ENCODE measurements around the gene TRIM16.
A peak's percentile ranks its signal among the peaks of the same experiment; 100 is the strongest.
"Not testable (repeated sequence)": the region's sequence is repeated elsewhere in the genome, so short reads cannot be mapped to it uniquely, and the experiment has no call there.

The TRIM16 gene

GRCh38 chr17:15683824-15684478 is at the start of gene TRIM16:
TSS of gene TRIM16 (minus strand) at chr17:15684311. CDS start at chr17:15651609, 32,702 bp downstream.
- peak; percentile 57 to 60 for DNase-seq (ENCODE audit: low read depth in 2 of 2)

DNA sequence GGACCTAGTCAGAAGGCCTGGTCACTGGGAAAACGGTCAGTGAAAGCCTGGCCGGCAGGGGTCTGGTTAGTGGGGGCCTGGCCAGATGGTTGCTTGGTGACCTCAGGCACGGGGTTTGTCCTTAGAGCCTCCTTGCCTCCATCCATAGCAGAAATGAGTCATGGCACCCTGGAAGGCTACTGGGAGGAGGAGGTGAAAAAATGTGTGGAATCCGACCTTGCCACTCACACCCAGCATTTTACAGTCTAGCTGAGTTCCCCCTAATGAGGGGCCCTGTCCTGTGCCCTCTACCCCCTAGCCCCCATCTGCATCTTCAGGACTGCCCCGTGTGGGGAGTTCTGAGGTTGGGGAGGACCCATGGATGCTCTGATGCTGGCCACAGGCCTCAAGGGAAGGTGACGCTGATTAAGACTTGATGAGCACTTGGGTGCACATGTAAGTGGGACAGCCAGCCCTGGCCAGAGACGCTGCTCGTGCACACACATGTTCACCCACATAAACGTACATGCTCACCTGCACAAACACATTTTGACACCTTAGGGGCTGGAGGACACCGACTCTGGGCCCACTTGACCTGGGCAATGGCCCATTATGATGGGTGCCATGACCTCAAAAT is 49.2 kb upstream of the TRIM16 start:
- not testable (repeated sequence) for DNase-seq (ENCODE audit: low read depth in 2 of 2)

- not testable (repeated sequence) for DNase-seq (ENCODE audit: low read depth in 2 of 2)
Observed at GRCh38 chr17:15731900-15732299, 47.8 kb upstream of the TRIM16 start, which contains the start of gene TBC1D26. TSS of gene TBC1D26 (plus strand) at chr17:15732283. CDS start at chr17:15735349, 3,066 bp downstream.

- not testable (repeated sequence) for DNase-seq (ENCODE audit: low read depth in 2 of 2)
Observed at GRCh38 chr17:15730535-15730934, 46.4 kb upstream of the TRIM16 start.

- not testable (repeated sequence) for DNase-seq (ENCODE audit: low read depth in 2 of 2)
Observed at GRCh38 chr17:15716601-15717563, 32.8 kb upstream of the TRIM16 start.

DNA sequence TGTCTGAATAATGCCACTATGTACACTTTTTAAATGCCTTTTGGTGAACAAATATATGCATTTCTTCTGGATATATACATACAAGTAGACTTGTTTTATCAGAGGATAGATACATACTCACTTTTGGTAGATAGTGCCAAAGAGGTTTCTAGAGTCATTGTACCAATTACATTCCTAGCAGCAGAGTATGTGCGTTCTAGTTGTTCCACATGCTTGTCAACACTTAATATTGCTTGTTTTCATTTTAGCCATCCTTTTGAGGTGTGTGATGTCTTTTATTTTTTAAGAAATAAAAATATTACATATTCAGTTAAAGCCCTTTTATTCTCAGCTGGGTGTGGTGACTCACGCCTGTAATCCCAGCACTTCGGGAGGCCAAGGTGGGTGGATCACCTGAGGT is 24.8 kb upstream of the TRIM16 start:
- not testable (repeated sequence) for DNase-seq (ENCODE audit: low read depth in 2 of 2)

DNA sequence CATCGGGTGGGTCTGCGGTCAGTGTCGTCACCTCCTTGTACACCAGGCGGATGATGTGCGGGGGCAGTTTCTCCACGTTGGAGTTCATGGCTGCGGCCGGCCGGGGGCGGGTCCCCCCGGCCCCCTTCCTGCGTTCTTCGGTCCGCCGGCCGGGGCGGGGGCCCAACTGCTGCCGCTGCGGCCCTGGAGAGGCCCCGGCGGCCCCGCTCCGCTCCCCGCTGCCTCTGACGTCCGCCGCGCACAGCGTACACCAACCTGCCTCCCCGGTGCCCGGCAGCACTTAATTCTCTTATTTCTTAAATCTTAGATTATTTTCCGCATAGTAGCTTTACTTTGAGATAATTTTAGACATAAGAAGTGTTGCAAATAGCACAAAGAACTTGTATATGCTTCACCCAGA is 20.7 kb upstream of the TRIM16 start:
- not testable (repeated sequence) for DNase-seq (ENCODE audit: low read depth in 2 of 2)

DNA sequence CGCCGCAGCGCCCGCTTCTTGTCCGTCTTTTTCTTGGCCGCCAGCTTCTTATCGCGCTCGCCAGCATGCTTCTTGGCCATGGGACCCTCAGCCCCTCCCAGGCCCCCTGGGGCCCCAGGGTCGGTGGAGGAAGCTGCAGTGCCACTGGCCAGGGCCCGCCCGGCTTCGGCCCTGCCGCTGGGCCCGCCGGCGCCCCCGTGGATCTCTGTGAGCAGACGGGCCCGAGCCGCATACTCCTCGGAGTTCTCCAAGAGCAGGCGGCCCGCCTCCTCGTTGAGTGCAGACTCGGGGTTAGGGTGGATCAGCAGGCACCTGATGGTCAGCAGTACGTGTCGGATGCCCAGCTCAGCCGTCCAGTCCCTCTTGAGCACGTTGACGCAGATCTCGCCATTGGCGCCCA is 20.1 kb upstream of the TRIM16 start:
- DNase-seq (ENCODE audit: low read depth in 2 of 2), result not testable (repeated sequence)

GRCh38 chr17:15699937-15700336 is 15.8 kb upstream of the TRIM16 start:
- DNase-seq (ENCODE audit: low read depth in 2 of 2), result not testable (repeated sequence)

DNA sequence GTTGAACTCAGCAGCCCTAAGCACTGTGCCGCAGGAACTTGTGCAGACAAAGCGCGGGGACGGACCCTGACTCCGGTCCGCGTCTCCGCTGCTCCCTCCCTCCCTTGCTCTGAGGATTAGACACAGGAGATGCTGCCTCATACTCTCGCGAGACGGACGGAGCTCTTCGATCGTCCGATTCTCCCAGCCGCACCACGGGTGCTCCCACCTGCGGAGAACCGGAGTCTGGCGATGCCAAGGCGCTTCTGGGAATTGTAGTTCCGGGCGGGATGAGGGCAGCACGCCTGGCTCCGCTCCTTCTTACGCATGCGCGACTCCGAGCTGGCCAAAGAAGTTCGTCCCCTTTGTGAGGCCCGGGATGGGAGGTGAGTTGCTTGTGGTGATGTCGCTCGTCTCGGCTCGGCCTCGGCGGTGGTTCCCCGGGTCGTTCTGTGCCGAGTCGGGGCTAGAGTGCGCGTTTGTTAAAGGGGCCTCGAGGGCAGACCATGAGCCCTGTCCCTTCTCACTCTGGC is 15.4 kb upstream of the TRIM16 start, which contains the start of gene ZNF286A:
Gene ZNF286A (plus strand): TSS at position 340 of the 512 bp plus-strand sequence. CDS start 578 bp downstream, outside the sequence.
- peak; percentile 73 to 87 for DNase-seq (ENCODE audit: low read depth in 2 of 2)

- DNase-seq (ENCODE audit: low read depth in 2 of 2), result not testable (repeated sequence)
Observed at GRCh38 chr17:15698967-15699366, 14.9 kb upstream of the TRIM16 start.

GRCh38 chr17:15687494-15687893 is 3.4 kb upstream of the TRIM16 start:
- not testable (repeated sequence) for DNase-seq (ENCODE audit: low read depth in 2 of 2)

- not testable (repeated sequence) for DNase-seq (ENCODE audit: low read depth in 2 of 2)
Observed at GRCh38 chr17:15683135-15683534, 976 bp downstream of the TRIM16 start.

GRCh38 chr17:15675991-15676390 is 8.1 kb downstream of the TRIM16 start:
- not testable (repeated sequence) for DNase-seq (ENCODE audit: low read depth in 2 of 2)

- not testable (repeated sequence) for DNase-seq (ENCODE audit: low read depth in 2 of 2)
Observed at GRCh38 chr17:15674640-15675039, 9.5 kb downstream of the TRIM16 start.

DNA sequence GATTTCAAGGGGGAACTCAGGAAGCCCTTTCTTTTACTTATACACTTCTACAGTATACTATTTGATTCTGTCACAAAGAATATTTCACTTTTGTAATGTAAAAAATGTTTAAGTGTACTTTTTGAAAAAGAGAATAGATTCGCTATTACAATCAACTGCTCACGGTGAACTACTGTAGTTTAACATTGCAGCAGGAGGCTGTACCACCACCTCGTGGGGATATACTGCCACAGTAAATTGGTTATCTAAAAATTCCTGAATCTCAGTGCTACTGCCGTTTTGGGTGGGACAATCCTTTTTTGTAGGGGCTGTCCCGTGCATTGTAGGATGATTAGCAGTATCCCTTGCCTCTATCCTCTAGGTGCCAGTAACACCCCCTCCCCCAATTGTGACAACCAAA is 14.6 kb downstream of the TRIM16 start:
- not testable (repeated sequence) for DNase-seq (ENCODE audit: low read depth in 2 of 2)

DNA sequence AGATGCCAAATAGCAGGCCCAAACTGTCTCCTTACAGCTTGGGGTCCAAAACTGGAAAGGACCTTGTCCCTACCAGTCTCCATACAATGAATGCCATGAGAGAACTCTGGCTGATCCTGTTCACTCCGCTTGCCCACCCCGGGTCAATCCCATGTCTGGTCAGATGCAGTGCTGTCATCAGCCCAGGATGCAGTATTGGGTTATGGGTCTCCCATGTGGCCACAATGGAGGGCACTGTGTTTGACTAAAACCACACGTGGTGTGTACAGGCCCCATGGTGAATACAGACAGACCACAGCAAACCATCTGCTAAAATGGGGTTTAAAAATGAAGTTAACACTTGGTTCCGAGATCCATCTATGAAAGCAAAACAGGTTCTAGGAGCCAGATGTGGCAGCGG is 20.4 kb downstream of the TRIM16 start:
- DNase-seq (ENCODE audit: low read depth in 2 of 2), result no peak

GRCh38 chr17:15663176-15663575 is 20.9 kb downstream of the TRIM16 start:
- no peak for DNase-seq (ENCODE audit: low read depth in 2 of 2)

DNA sequence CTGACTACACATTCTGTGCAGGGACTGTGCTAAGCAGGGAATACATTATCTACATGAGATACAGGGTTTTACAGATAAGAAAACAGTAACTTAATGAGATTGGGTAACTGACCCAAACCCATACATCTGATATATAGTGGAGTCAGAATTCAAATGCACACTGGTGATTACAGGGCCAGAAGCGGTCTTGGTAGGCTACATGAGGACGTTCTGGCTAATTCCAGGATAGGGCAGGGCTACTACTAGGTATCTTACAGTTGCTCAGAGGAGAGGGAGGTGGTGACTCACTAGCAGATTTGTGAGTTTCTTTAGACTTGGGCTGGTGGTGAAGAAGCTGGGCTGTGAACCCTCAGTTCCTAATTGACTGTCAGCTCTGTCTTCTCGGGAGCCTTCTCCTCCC is 21.4 kb downstream of the TRIM16 start:
- DNase-seq (ENCODE audit: low read depth in 2 of 2), result no peak

- no peak for DNase-seq (ENCODE audit: low read depth in 2 of 2)
Observed at GRCh38 chr17:15660077-15660476, 24.0 kb downstream of the TRIM16 start.

- DNase-seq (ENCODE audit: low read depth in 2 of 2), result no peak
Observed at GRCh38 chr17:15659663-15660062, 24.4 kb downstream of the TRIM16 start.

- DNase-seq (ENCODE audit: low read depth in 2 of 2), result no peak
Observed at GRCh38 chr17:15659236-15659635, 24.9 kb downstream of the TRIM16 start.
